Activated T-cell treated with anti-CD3 and anti-CD28 coated beads for 4 hours (primary cell): ENCODE data around the gene NRP1.

Source experiments
- DNase-seq: peaks from one replicate; pipeline ENCODE4 v3.0.0-alpha.2; 2020

The NRP1 gene

DNA sequence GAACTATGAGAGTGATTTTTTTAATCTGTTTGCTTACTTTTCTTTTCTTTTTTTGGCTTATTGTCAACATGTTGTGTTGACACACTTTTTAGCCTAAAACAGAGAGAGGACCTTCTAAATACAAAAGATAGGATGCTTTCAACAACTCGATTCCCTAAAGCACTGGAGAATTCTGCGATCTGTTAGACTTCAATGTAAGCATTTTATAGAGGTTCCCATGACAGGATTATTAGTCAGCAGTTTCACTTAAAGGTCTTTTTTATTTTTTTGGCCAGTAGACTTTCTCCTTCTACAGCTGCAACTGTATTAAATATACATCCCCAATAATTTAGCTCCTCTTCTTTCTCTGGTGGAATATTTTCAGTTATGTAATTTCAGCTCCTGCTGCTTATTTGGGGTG is 12.7 kb upstream of the NRP1 start:
- no peak for DNase-seq

DNA sequence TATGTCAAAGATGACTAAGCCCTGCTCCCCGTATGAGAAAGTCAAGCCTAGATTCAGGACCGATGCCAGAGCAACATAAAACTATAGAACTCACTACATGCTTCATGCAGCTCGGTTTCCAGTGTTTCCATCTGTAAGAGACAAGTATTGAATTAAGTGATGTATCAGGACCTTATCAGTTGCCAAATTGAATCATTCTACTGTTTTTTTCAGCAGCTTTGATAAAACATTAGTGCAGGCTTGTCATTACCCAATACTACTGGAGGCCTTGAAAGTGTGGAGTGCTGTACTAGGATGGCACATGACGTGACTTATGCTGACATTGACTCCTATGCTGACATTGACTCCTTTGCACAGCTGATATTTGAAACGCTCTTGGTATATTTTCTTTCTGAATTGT is 10.8 kb upstream of the NRP1 start:
- no peak for DNase-seq

DNA sequence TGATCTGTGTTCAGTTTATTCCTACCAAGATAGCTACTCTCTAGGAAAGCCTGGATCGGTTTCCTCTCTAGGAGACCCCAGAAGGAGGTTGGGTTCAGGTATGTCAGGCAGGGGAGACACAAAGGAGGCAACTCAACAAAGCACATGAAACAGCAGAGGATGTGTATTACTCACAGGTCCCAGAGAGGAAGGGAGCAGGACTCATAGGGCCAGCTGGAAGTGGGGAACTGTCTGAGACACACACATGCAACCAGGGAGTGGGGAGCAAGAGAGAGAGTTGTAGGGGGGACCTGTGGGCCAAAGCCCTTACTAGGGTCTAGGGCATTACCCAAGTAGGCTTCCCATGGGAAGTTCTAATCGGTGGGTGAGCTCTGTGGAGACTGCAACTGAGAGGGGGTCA is 10.2 kb upstream of the NRP1 start:
- no peak for DNase-seq

- no peak for DNase-seq
These were observed 7.2 kb upstream of the NRP1 start for GRCh38 chr10:33341637-33342036.

GRCh38 chr10:33337326-33337957 is 3.0 kb upstream of the NRP1 start:
- no peak for DNase-seq

- no peak for DNase-seq
These were observed 2.3 kb upstream of the NRP1 start for GRCh38 chr10:33336582-33337325.

DNA sequence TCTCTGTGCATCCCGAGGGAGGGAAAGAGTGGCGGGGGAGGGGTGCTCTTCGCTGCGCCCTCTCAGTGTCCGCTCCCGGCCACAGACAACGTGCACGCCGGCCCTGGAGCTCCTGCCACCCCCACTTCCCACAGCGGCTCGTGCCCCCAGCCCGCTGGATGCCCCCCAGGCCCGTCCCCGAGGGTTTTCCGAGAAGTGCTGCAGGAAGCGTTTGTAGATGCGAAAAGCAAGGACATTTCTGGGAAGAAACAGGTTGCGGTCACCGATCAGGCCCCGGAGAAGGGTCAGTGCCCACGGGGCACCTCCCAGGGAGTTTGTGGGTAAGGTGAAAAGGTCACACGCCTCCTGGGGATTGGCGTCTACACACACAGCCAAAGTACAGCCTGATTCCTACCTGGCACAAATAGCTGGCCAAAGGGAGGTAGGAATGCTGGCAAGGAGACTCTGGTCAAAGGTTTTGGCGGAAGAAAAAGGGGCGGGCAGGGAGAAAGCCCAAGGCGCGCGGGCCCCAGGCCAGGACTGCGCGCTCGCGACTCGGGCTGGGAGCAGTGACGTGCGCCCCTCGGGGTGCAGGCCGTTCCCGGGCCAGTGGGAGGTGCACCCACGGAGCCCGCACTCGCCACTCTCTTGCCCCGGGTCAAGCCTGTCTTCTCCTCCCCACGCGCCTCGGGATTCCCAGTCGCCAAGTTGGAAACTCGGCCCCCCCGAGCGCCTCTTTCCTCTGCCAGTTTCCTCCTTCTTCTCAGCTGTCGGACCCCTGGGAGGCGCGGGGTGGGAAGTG is 1.5 kb upstream of the NRP1 start:
- no peak for DNase-seq

DNA sequence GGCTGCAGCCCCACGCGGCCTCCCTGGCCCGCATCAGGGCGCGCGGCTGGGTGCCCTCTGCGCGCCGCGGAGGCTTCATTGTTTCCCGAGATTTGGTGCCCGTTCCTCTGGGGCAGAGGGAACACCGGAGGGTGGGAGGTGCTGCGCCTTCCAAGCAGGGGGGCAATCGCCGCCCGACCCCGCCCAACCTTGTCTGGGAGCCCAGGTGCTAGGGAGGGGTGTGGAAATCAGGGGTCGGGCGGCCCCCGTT is 1.0 kb upstream of the NRP1 start:
- no peak for DNase-seq

GRCh38 chr10:33334805-33335550 is 511 bp upstream of the NRP1 start:
- DNase-seq: no peak

GRCh38 chr10:33333260-33334101 is 986 bp downstream of the NRP1 start:
- no peak for DNase-seq

DNA sequence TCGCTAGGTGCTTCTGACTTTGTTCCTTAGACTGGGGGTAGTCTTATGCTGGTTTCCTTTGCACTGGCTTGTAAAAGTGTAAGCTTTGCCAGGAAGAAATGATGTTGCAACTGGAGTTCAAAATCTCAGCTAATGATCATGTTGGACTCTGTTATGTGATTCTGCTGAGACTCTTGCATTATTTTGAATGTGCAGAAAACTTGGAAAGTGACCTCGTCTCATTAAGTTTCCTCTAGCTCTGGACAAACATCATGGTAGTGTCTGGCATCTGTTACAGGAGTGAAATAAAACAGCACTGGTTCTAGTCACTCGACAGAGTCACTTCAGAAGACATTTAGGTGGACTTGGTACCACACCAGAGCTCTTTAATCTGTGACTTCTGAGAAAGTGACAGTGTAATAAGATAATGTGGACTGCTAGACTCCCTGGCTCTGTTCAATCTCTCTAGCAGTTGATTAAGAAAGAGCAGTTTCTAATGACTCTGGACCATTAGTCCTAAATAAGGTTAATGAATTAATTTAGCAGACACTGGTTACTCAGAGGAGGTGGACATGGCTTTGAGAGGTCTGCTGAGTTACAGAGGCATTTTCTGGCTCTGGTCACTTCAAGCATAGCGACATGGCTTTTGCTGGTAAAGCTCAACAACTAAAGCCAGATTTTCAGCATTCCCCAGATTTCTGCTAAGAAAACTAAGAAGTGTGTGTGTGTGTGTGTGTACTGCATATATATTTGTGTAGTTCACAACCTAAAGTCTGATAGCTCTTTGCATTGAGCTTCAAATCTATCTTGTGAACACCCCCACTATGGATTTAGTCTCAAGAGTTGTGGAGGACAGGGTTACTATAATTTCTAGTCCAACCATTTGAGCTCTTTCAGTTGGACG is 2.0 kb downstream of the NRP1 start:
- DNase-seq: no peak

DNA sequence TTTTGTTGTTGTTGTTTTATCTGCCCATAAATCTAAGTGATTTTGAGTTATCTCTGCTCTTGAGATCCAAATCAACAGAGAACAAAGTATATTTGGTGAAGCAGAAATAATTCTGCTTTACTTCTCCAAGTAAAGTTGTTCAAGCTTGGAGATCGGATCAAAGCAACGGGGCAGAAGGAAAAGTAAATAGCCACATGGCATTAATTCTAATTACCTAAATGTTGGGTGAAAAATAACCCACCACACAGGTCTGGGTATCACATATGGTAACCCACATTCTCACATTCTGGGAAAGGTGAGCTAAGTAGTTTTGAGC is 3.1 kb downstream of the NRP1 start:
- no peak for DNase-seq

- DNase-seq: peak; percentile 77
These were observed 3.7 kb downstream of the NRP1 start for GRCh38 chr10:33330543-33331378.

DNA sequence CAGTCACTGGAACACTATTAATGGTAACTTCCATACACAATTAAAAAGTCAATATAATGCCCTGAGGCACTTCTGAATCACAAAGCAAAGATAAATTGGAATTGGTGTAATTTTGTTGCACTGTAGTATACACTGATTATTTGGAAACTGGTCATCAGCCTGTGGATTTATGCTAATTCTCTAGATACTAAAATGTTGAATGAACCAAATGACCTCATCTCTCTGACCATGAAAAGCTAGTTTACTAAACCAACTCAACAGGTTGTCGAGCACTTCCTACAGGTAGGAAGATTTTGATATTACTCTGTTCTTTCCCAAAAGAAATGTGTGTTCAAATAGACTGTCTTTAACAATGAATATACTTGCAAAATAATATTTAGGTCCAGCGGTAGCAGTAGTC is 5.3 kb downstream of the NRP1 start:
- no peak for DNase-seq

DNA sequence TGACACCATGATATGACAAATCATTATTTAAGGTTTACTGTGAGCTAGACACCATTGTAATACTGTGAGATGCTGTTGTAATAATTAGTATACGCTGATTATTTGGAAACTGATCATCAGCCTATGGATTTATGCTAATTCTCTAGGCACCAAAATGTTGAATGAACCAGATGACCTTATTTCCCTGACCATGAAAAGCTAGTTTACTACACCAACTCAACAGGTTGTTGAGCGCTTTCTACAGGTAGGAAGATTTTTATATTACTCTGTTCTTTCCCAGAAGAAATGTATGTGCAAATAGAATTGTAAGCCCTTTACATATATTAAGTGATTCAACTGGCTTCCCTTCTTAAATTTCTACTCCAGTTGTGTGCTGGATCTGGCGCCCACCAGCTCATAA is 6.2 kb downstream of the NRP1 start:
- no peak for DNase-seq

GRCh38 chr10:33327751-33328150 is 6.7 kb downstream of the NRP1 start:
- DNase-seq: no peak

GRCh38 chr10:33326933-33327332 is 7.5 kb downstream of the NRP1 start:
- no peak for DNase-seq

DNA sequence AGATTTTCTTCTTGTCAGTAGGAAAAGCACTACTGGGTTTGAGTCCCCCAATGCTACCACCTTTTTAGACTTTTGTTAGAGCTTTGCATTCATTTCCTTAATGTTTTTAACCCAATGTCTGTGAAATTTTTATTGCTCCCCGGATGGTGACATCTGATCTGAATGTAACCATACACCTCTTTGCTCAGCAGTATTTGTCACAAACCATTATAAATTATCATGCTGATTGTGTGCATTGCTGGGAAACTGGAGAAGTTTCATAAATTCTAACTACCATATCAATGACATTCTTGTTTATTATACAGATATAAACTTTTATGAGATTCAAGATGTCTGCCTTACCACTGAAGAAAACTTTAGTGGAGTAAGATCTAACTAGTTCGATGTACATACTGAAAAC is 8.5 kb downstream of the NRP1 start:
- no peak for DNase-seq

DNA sequence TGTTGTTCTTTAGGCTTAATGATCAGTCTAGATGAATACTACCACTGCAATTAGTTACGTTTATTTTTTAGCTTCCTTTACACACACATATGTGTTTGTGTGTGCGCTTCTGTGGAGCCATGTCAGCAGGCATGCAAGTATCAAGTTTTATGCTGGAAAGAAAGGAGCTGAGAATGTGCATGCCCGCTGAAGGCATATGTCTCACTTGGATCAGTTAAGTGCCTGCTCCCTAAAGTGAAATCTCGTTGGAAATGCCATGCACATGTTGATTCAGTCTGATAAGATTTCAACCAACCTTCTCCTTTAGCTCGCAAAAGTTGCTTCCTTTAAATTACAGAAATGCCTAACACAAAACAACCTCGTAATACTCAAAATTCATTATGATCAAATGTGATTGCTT is 10.7 kb downstream of the NRP1 start:
- DNase-seq: no peak

DNA sequence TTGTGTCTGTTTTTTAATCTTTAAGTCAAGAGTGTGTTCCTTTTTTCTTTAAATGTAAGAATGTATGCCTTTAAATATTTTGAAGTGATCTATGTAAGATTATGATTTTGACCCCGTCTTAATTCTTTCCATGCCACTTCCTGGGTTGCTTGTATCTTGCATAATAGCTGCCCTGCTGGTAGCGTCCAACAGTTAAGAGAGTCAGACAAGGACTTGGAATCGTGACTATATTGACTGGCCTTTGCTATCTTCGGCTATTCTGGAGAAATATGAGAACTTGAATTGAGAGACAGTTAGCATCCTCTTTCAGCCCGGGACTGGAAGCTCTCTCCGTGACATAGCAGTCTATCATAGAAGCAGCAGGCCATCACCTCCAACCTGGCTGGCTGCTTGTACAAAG is 13.0 kb downstream of the NRP1 start:
- DNase-seq: no peak

GRCh38 chr10:33320288-33320687 is 14.2 kb downstream of the NRP1 start:
- DNase-seq: no peak
